GM12878 (cell line): Measurements from ENCODE around the gene LMO7. TPM values are rescaled to one million over a fixed set of nuclear protein-coding genes. Genes with fewer than 3 reads are reported as not detected.

Experiments used
- ATAC-seq: fragments of 200-7000 bp; cut with Tn5 transposase; 3 replicates; pipeline ENCODE4 v1.9.1; 2020; ENCODE audit warnings: mild to moderate bottlenecking, moderate library complexity
- BruUV-seq: library from RNA; stranded (reverse); fragments of 400-500 nt; replicated peaks from 2 replicates; lab custom pipeline; 2021; lab: Mats Ljungman, UMichigan
- CTCF ChIA-PET: fragments of 300-600 bp; sonication (Branson Sonifier 250); formaldehyde crosslinking; extraction: SDS; loops from one replicate; lab custom pipeline; 2021; ENCODE audit warnings: inconsistent platforms; lab: Yijun Ruan, JAX
- POLR2A ChIA-PET: fragments of 350-600 bp; formaldehyde crosslinking; extraction: SDS; loops from one replicate; lab custom pipeline; 2021; ENCODE audit warnings: inconsistent platforms; lab: Charles Lee
- RAD21 ChIA-PET: fragments of 300-600 bp; sonication (Branson Sonifier 250); formaldehyde crosslinking; loops from one replicate; lab custom pipeline; 2023; ENCODE audit warnings: antibody characterized with exemption; ENCODE audit not compliant: unreplicated experiment; lab: Charles Lee
- SMC1A ChIA-PET: fragments of 300-600 bp; sonication (Branson Sonifier 250); formaldehyde crosslinking; loops from one replicate; lab custom pipeline; 2023; ENCODE audit not compliant: unreplicated experiment, uncharacterized antibody; lab: Charles Lee
- DNase-seq: peaks from one replicate; pipeline ENCODE4 v3.0.0-alpha.2; 2011; ENCODE audit warnings: low read depth, low spot score
- FAIRE-seq: peaks from 3 replicates; lab custom pipeline; 2011; peaks lifted over from hg19 to GRCh38; lab: Jason Lieb, UNC
- H2AFZ ChIP-seq: 2 replicates; pipeline ENCODE4 v1.6.0; 2011; ENCODE audit warnings: low read depth, low read length, control low read depth; ENCODE audit not compliant: control insufficient read depth
- H3K27ac ChIP-seq: 2 replicates; pipeline ENCODE4 v1.5.1; 2011; ENCODE audit warnings: control low read depth; ENCODE audit not compliant: control insufficient read depth, insufficient read depth
- H3K27me3 ChIP-seq, 2 experiments: replicated peaks in 1 of 2; 2 replicates each; pipeline versions ENCODE4 v1.6.0 to v1.6.1; 2011; ENCODE audit warnings: low read length in 1 of 2; ENCODE audit not compliant: control insufficient read depth in 2 of 2, insufficient read depth in 2 of 2
- H3K36me3 ChIP-seq, 2 experiments: 2 replicates each; pipeline ENCODE4 v1.5.1; 2011; ENCODE audit warnings: low read length in 1 of 2; ENCODE audit not compliant: control insufficient read depth in 2 of 2, insufficient read depth in 2 of 2
- H3K4me1 ChIP-seq: 2 replicates; pipeline ENCODE4 v1.6.1; 2011; ENCODE audit warnings: mild to moderate bottlenecking, low read length, moderate library complexity, mixed read lengths; ENCODE audit not compliant: control insufficient read depth, insufficient read depth
- H3K4me2 ChIP-seq: 2 replicates; pipeline ENCODE4 v1.6.0; 2011; ENCODE audit warnings: control low read depth; ENCODE audit not compliant: control insufficient read depth, insufficient read depth
- H3K4me3 ChIP-seq: fragments of 200-600 bp; sonication (generic); 2 replicates; pipeline ENCODE4 v1.5.1; 2016
- H3K79me2 ChIP-seq: 2 replicates; pipeline ENCODE4 v1.6.0; 2011; ENCODE audit warnings: low read length; ENCODE audit not compliant: control insufficient read depth, insufficient read depth
- H3K9ac ChIP-seq: 2 replicates; pipeline ENCODE4 v1.8.0; 2011; ENCODE audit warnings: low read length, control low read depth, mixed read lengths; ENCODE audit not compliant: control insufficient read depth, insufficient read depth
- H3K9me3 ChIP-seq: replicated peaks from 3 replicates; pipeline ENCODE4 v1.5.1; 2011; ENCODE audit warnings: mild to moderate bottlenecking, low read length; ENCODE audit not compliant: control insufficient read depth, insufficient read depth
- H4K20me1 ChIP-seq: 2 replicates; pipeline ENCODE4 v1.6.0; 2011; ENCODE audit not compliant: control insufficient read depth, insufficient read depth
- CBFB ChIP-seq: IDR thresholded peaks from 2 replicates; pipeline ENCODE4 v1.6.1; 2016; ENCODE audit warnings: antibody characterized with exemption, low read depth
- CEBPB ChIP-seq, 2 experiments: fragments of 150-350 bp in 1 of 2; IDR thresholded peaks; 2 replicates each; pipeline ENCODE4 v1.6.1; 2012 to 2014; ENCODE audit warnings: low read depth in 2 of 2, low read length in 2 of 2, borderline replicate concordance in 1 of 2, inconsistent platforms in 1 of 2
- CHD4 ChIP-seq: fragments of 200-600 bp; sonication (generic); IDR thresholded peaks from 2 replicates; pipeline ENCODE4 v1.6.1; 2016; ENCODE audit warnings: mild to moderate bottlenecking
- DPF2 ChIP-seq: fragments of 450-650 bp; IDR thresholded peaks from 2 replicates; pipeline ENCODE4 v1.6.1; 2017; ENCODE audit warnings: mild to moderate bottlenecking
- GATAD2B ChIP-seq: fragments of 450-650 bp; conservative IDR thresholded peaks from 2 replicates; pipeline ENCODE4 v1.6.1; 2017; ENCODE audit warnings: low read depth, mild to moderate bottlenecking, moderate library complexity
- IRF3 ChIP-seq: fragments of 450-650 bp; IDR thresholded peaks from 2 replicates; pipeline ENCODE4 v1.6.1; 2014; ENCODE audit warnings: mild to moderate bottlenecking
- MLLT1 ChIP-seq: fragments of 450-650 bp; IDR thresholded peaks from 2 replicates; pipeline ENCODE4 v1.6.1; 2016; ENCODE audit warnings: mild to moderate bottlenecking
- NFYB ChIP-seq: IDR thresholded peaks from 2 replicates; pipeline ENCODE4 v1.6.1; 2011; ENCODE audit warnings: low read depth, mild to moderate bottlenecking, low read length, improper control_type of control experiment, moderate library complexity; ENCODE audit not compliant: insufficient read depth
- RELB ChIP-seq: fragments of 450-650 bp; IDR thresholded peaks from 2 replicates; pipeline ENCODE4 v1.6.1; 2017; ENCODE audit warnings: low read depth, mild to moderate bottlenecking, moderate library complexity
- TCF3 ChIP-seq: IDR thresholded peaks from 2 replicates; pipeline ENCODE4 v1.6.1; 2012; ENCODE audit warnings: low read depth, mild to moderate bottlenecking, low read length, borderline replicate concordance; ENCODE audit not compliant: insufficient read depth
- USF1 ChIP-seq: IDR thresholded peaks from 2 replicates; pipeline ENCODE4 v1.6.1; 2011; ENCODE audit warnings: borderline replicate concordance, low read depth, mild to moderate bottlenecking, moderate library complexity, mixed read lengths, low read length; ENCODE audit not compliant: insufficient read depth; ENCODE audit errors: extremely low read length
- WRNIP1 ChIP-seq: IDR thresholded peaks from 2 replicates; pipeline ENCODE4 v1.6.1; 2011; ENCODE audit warnings: low read depth, low read length, improper control_type of control experiment, borderline replicate concordance
- ZNF207 ChIP-seq: fragments of 450-650 bp; IDR thresholded peaks from 2 replicates; pipeline ENCODE4 v1.6.1; 2014; ENCODE audit warnings: antibody characterized with exemption, mild to moderate bottlenecking, borderline replicate concordance
- ZNF384 ChIP-seq: IDR thresholded peaks from 2 replicates; pipeline ENCODE4 v1.6.1; 2012; ENCODE audit warnings: low read depth, mild to moderate bottlenecking, low read length, improper control_type of control experiment, borderline replicate concordance
- ZSCAN29 ChIP-seq: fragments of 450-650 bp; IDR thresholded peaks from 2 replicates; pipeline ENCODE4 v1.6.1; 2017; ENCODE audit warnings: mild to moderate bottlenecking, moderate library complexity
- ZZZ3 ChIP-seq: IDR thresholded peaks from 2 replicates; pipeline ENCODE4 v1.6.1; 2011; ENCODE audit warnings: low read depth; ENCODE audit not compliant: control insufficient read depth, insufficient read length
- WGBS: methylation state at CpG from one replicate; pipeline ENCODE4 v1.1.6; 2016; ENCODE audit warnings: low lambda C conversion rate; ENCODE audit not compliant: insufficient replicate concordance, insufficient coverage; ENCODE audit errors: missing lambda C conversion rate; 5-methylcytosine and 5-hydroxymethylcytosine counted together
- in situ Hi-C: fragments of 300-500 bp; cut with MboI; formaldehyde crosslinking; loops from 9 replicates; pipeline ENCODE4 v1.14.3; 2018; ENCODE audit warnings: mixed read lengths
- intact Hi-C: fragments of 100-400 bp; cut with micrococcal nuclease; formaldehyde crosslinking; loops from one replicate; pipeline ENCODE4 v1.14.2; 2022; ENCODE audit not compliant: unreplicated experiment
- polyA plus RNA-seq, 11 experiments: library from polyadenylated mRNA; depleted of rRNA in 4 of 11; unstranded in 6 of 11; stranded (reverse) in 5 of 11; fragments of >200 nt; fragmentation: Nextera tagmentation in 4 of 11; fragmentation: Illumina TruSeq in 1 of 11; extraction: Ambion mirVana in 4 of 11; extraction: Trizol in 1 of 11; gene quantifications; 1 replicate in 1 of 11; 2 replicates in 10 of 11; pipeline versions ENCODE4 v1.2.1 to v1.2.3, GENCODE V29; 2011 to 2016; ENCODE audit warnings: inconsistent platforms in 2 of 11, missing spikeins in 2 of 11, low read depth in 1 of 11
- total RNA-seq, 4 experiments: library from RNA; depleted of rRNA in 3 of 4; stranded (reverse); fragments of >200 nt in 3 of 4; fragmentation: Illumina TruSeq in 1 of 4; extraction: Trizol in 1 of 4; gene quantifications; 2 replicates each; pipeline versions ENCODE4 v1.2.1 to v1.2.3, GENCODE V29; 2013 to 2021

LMO7 gene
- total and polyA plus RNA-seq, 10 of the 15 experiments (the other 5 are each of a cell fraction or from before 2014, with no cell fraction given): 8.5 to 67.8 (median 36.8) TPM

GRCh38 chr13:75618308-75618707 is 17.8 kb upstream of the LMO7 start:
- in situ Hi-C loops (no loop called here), intact Hi-C loops (no loop called here)
- DNase-seq (no peak), FAIRE-seq (no peak), ATAC-seq (no peak; the same call in 2 of the 3 replicates)
- no peaks in the 10 kb centered on the region for H4K20me1 ChIP-seq
- SMC1A ChIA-PET: interaction anchor here (0.7 to 1.2 kb wide), 2 partner anchors 14 to 574 kb away, joined by 3 read pairs; no protein-coding TSS in a partner anchor
- H2AFZ ChIP-seq: no peak overlapping the region
- POLR2A ChIA-PET: no interaction called here
- H3K4me2 ChIP-seq: no peak overlapping the region
- H3K27me3 ChIP-seq: no peaks in the 10 kb centered on the region
- TF ChIP-seq CBFB (no peak), ZNF384 (no peak), NFYB (no peak), MLLT1 (no peak), CHD4 (no peak), ZZZ3 (no peak), DPF2 (no peak), IRF3 (no peak), ZNF207 (no peak), ZSCAN29 (no peak), WRNIP1 (no peak), GATAD2B (no peak), RELB (no peak), USF1 (no peak), TCF3 (no peak), CEBPB (IDR thresholded peaks at IDR 0.05; ENCODE audit: borderline replicate concordance in 1 of 2, low read depth in 2 of 2, low read length in 2 of 2) (no peak)
- no peak overlapping the region for H3K27ac ChIP-seq
- WGBS: 50% methylated on average over 1 of the region's 1 CpG
- no peaks in the 10 kb centered on the region for H3K36me3 ChIP-seq
- RAD21 ChIA-PET: no interaction called here
- no peak overlapping the region for H3K9ac ChIP-seq
- no peaks in the 10 kb centered on the region for H3K4me1 ChIP-seq
- H3K79me2 ChIP-seq: no peaks in the 10 kb centered on the region
- H3K4me3 ChIP-seq: no peak overlapping the region
- no peaks in the 10 kb centered on the region for H3K9me3 ChIP-seq
- CTCF ChIA-PET: interaction anchor here (1.1 kb wide), 1 partner anchor 13 kb away, joined by 3 read pairs; no protein-coding TSS in a partner anchor
- no TSS peak for BruUV-seq
